ENCODE data around the gene RNASE4.

Gene RNASE4

DNA sequence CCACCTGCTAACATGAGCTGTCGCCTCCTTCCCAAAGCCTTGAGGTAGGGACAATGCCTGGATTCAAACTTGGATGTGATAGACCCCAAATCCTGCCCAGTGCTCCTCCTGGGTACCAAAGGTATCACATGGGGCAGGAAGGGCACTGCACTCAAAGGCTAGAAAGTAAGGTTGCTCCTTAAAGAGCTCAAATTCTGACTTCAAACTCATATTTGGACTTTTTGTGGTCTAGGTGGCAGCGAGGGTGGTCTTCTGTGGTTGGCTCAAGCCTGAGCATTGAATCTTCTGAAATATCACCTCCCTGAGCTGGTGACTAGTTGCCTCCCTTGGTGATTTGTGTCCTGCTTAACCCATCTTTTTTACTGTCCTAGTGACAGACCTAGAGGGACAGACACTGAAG, 8.3 kb upstream of the RNASE4 start:
- no peak for DNase-seq

DNA sequence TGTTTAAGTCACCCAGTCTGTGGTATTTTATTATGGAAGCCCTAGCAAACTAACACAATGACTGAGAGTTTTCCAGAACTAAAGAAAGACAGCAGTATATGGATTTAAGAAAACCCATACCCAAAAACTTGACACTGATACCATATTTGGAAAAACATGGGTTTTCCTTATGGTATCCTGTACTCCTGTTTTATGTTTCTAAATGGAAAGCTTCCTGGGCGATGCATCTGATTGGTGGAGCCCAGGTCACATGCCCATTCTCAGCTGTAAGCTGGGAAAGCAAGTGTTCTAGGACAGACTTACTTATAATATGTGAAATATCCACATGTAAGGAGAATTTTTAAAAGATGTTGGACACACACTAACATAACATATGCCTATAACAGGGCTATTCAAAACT, 4.5 kb upstream of the RNASE4 start:
- no peak for DNase-seq

DNA sequence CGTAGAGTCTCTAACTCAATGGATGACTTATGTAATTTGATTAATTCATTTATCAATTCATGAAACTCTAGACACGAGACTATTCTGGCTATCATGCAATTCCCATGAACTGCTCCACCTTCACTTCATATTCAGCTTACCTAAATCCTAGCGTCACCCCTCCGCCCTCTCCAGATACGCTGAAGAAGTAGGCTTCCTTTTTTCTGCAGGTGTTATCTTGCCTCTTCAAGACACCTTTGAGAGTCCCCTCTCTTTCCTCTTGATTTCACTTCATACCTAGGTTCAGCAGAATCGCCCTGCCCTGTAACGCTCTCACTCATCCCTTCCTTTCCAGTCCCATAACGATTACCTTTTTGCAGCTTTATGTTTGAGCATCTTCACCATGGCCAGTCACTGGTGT, 4.0 kb upstream of the RNASE4 start:
- no peak for DNase-seq

DNA sequence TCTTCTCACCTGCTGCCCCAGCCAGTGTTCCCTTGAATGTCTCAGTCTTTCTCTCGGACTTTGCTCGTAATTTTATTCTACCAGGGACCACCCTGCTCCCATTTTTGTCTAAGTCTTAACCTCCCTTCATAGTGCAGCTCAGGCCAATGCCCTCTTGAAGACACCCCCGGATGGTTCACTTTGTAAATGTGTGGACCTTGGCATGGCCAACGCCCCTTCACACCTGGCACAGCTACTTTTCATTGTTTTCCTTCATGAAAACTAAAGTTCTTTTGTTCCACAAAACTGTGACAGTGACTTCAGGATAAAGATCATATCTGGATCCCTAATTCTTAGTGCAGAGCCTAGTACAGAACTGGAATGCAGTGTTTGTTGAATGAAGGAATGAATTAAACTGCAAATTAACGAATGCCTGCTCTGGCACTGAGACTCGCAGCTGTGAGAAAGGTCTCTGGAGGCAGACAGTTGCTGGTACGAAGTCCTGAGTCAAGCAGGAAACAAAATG, 3.5 kb upstream of the RNASE4 start:
- DNase-seq, result no peak

DNA sequence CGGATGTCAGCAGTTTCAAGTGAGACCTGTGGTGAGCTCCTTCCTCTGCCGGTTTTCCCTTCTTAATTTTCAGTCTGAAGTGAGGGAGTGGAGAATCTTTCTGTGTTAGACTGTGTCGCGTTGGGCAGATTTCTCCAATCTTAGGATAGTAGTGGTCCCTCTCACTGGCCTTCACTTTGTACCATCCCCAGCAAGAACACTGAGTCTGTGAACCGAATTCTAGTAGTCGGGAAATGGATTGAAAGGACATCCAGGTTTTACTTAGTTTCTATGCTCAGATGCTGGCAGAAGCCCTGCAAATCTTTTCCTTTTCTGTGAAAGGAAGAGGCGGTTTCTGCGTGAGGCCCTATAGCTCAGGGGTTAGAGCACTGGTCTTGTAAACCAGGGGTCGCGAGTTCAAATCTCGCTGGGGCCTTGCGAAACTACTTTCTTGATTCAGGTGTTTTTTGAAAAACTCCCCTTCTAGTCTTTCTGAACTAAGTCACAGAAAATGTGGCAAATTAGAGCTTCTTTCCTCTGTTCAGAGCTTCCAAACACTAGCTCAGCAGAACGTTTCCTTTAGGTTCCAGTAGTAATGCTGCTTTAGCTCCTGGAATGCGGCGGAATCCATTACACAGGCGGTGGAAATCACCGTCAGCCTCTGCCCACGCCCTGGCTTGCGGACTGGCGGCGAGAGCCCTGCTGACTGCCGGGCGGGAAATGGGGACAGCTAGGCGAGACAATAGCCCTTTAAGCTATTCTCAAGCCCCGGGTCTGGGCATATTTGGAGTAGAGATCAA, 2.8 kb upstream of the RNASE4 start:
- DNase-seq, result peak in 2 of 3 experiments; percentile 51 to 82

DNA sequence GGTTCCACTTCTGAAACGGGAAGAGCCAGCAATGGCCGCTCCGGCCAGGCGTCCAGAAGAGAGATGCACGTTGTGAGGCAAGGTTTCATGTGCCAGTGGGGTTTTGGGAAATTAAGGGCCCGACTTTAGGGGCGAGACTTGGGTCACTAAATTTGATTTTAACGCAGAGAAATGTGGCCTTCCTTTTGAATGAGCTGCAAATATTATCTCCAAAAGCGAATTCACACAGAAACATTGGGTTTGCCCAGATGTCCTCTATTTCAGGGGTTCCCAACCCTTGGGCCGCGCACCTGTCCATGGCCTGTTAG, 2.3 kb upstream of the RNASE4 start:
- no peak for DNase-seq

DNA sequence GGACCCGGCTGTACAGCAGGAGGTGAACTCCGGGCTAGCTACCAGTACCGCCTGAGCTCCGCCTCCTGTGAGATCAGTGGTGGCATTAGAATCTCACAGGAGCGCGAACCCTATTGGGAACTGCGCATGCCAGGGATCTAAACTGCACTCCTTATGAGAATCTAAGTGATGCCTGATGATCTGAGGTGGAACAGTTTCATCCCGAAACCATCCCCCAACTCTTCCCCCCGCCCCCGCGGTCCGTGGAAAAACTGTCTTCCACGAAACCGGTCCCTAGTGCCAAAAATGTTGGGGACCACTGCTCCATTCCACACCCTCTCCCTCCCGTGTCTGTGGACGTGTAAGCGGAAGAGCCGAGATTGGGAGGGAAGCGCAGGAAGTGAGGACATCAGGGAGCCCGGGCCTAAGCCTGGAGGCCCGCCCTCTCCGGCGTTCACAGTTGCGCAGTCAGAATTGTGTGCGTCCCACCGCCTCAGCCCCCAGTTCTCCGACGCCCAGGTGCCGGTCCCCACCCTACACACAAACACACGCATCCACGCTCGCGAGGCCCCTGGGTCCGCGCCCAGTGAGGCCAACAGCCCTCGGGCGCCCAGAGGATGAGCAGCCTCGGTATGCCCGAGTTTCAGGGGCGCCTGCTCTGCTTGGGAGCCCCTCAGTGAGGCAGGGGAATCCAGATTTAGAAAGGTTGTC, 1.8 kb upstream of the RNASE4 start:
- DNase-seq, result peak in 1 of 3 experiments; percentile 79

DNA sequence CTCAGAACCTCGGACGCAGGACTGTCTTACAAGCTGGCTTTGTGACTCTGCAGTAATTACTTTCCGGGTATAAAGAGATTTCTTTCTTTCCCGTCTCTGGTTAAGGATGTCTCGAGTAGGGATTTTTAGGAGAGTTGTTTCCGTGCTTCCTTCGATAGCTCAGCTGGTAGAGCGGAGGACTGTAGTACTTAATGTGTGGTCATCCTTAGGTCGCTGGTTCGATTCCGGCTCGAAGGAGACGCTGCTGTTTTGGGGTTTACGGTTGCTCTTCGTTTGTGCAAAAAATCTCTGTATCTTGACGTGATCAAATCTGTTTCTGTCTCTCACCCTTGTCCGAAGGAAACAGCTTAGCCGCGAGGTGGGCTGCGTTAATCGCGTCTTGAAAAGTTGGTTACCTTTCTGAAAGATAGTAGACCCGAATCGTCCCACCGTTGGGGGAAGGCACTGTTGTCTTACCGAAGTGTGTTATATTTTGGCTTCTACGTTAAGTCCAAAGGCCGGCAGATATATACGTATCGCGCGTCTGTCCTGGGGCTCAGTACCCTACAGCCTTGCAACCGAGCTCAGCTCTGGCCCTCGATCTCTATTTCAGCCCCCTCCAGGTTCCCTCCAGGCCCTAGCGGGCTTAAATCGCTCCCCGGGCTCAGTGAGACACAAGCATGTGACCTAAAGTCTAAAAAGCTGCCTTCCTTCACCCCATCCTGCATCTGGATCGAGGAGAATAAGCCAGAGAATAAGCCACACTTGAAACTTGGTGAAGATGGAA, 1.1 kb upstream of the RNASE4 start:
- peak in 1 of 3 experiments; percentile 82 for DNase-seq

DNA sequence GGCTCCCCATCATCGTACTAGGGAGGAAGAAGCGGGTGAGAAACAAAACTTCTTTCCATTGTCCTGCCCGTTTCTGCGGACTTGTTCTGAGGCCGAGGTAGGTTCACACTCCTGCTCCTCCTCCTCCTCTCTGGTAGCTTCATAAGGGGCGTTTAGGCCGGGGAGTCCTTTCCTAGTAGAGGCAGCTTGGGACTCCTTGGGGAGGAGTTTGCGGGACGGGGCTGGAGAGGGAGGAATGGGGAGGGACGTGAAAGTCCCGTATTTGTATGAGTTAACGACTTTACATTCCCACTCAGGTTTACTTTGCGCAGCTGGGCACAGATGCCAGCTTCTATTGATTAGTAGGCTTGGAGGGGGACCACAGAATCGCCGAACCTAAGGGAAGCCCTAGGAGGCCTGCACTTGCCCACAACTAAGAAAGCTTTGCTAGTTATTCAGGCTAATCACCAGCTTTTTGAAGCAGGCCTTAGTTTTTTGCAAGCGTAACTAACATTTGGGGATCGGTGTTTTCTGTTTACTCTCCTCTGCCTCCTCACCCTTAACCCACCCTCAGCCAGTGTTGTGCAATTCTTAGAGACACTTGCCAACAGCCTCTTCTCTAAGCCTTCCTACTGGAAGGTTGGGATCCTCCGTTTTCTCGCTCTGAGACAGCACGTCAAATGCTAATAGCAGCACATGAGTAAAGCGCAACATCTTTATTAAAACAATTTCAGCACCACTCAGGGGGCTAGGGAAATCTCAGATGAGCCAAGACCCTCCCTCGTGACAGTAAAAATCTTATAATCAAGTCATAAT, 499 bp downstream of the RNASE4 start:
- no peak for DNase-seq

DNA sequence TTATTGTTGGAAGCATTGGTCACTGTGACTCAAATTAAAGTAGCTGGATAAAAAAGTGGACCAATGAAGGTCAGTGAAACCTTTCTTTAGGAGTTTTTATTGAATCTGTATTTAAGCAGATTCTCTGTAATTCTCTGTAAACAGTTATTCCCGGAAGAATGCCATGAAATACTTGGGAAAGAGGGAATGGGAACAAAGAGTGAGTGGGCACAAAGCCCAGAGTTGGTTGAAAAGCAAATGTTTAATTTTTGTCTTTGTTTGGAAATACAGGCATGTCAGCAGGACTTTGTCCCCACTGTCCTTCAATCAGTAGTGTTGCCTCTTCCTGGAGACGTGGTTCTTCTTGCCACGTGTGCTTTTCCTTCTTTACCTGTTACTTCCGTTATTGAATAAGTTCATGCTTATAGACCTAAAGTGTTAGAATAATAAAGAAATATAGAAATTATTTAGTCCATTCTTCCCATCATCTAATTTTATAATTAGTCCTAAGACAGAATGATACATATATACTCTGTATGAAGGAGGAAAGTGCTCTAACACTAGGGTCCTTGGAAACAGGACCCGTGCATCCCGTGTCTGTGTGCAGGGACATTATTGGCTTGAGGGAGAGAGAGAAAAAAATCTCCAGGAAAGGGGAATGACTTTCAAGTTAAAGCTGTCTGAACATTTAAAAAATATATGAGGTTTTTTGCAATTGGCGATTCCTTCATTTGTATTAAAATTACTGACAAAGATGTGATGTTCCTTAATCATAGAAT, 2.2 kb downstream of the RNASE4 start:
- DNase-seq, result no peak

DNA sequence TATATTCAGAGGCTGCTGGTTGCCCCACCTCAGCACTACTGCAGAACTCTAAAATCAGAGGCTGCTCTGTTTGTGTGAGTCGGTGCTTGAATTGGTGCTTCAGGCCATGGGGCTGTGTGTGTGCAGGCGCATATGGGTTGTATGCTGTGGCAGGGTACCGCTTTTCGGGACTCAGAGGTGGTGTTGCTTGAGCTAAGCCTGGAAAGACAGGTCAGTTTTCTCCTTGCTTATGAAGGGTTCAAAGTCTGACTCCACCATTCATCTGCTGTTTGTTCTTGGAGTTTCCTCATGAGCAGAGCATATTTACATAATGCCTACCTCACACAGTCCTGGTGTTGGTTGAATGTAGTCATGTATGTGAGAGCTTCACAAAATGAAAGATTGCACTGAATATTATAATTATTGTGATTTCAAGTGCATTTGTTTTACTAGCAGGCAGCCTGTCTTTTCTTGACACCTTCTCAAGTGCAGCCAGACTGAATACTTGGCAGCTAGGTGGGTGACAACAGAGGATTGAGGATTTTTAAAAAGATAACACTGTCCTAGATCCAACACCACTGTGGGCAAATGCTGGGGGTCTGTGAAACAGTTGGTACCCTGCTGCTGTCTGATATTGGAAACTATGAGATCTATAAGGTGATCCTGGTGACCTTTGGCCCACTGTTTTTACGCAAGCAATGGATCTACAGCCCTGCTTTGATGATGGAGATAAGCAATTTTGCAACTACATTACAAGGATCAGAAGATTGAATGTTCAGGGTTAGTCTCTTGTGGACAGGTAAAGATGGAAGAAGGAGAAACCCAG, 3.2 kb downstream of the RNASE4 start:
- DNase-seq, result no peak

DNA sequence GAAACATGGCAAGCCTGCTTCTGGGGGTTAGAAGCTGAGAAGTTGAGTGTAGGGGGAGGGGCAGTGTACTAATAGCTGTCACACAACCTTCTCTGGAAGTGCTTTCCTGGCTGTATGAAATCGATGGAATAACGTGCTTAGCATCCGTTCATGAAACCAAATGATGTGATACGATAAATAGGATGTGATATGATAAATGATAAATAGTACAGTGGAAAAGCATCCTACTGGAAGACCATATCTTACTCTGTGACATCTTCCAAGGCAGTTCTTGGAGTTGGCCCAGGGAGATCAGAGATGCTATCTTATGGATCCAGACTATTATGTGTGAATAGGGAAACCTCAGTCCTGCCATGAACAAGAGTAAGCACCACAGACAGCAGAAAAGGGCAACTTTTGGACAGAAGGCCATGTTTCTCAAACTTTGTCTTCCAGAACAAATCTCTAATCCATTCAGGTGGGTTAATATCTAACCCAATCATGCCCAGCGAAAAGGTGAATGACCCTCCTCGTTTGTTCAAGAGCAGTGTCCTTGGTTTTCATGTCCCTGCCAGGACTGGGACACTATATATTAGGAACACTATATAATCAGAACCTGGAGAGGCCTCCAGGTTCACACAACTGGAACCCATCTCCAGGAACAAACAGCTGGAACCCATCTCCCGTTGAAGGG, 3.9 kb downstream of the RNASE4 start, which contains the start of gene ANG:
ANG (plus strand) TSS at position 598 of the 673 bp plus-strand sequence. CDS start 4,801 bp downstream, outside the sequence.
- no peak for DNase-seq

DNA sequence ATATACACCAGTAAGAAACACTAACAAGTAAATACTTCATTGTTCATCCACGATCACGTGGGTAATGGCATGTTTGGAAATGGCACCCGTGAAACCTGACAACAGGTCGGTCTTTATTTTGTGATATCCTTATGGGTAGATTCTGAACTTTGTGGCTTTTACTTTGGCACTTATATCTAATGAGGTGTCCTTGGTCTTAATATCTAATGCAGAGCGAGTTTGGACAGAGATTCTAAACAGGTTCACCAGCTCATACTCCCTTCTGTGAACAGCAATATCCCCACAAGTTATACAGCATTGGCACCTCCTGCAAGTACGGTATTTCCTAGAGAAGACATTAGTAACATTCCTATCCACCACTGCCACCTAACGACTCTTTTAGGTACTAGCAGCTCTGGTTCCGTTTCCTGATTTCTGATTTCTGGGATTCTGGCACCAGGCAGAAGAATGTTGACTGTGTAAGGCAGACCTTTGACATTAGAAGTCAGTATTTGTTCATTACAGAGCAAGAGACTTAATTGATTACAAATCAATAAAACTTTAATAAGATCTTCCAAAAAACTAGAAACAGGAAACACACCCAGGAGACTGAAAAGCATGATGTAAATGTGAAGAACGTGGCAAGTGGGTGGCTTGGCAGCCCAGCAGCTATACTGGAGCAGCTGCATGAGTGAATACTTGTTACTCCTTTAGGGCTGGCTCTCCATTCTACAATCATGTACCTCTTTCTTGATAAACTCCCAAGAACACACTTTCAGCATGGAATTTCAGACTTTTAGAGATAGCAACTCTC, 6.7 kb downstream of the RNASE4 start:
- peak; percentile 36 to 78 (median 51) for DNase-seq

DNA sequence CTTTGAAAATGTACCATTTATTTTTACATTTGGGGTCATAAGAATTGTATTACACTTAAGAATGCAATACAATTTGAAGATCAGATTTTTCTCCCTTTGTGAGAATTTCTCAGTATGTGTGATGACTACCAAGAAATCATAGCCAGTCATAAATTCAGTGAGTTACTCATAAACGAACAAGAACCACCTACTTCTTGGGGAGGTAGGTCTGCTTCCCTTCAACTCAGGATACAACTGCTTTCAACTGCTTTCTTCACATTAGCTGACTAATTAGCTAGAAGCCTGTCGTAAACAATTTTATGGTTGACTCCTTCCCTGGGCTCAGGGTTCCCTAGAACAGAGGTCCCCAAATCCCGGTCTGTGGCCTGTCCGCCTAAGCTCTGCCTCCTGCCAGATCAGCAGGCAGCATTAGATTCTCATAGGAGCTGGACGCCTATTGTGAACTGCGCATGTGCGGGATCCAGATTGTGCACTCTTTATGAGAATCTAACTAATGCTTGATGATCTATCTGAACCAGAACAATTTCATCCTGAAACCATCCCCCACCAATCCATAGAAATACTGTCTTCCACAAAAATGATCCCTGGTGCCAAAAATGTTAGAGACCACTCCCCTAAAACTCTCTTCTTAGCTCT, 7.9 kb downstream of the RNASE4 start:
- no peak for DNase-seq

DNA sequence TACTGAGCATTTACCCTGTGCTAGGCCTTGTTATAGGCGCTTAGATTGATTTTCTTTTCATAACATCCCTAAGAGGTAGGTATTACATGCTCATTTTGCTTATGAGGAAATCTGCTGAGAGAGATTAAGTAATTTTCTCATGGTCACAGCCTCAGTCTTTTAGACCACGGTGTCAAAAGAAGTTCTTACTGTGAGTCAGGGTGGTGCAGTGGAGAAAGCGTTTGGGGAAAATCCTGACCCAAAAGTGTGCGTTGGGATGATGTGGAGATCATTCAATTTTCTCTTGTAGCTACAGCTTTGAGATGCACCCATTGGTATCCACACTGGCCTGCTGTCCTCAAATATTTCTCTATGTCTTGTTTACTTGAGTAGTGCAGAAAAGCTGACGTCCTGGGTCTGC, 12.4 kb downstream of the RNASE4 start:
- DNase-seq, result no peak

DNA sequence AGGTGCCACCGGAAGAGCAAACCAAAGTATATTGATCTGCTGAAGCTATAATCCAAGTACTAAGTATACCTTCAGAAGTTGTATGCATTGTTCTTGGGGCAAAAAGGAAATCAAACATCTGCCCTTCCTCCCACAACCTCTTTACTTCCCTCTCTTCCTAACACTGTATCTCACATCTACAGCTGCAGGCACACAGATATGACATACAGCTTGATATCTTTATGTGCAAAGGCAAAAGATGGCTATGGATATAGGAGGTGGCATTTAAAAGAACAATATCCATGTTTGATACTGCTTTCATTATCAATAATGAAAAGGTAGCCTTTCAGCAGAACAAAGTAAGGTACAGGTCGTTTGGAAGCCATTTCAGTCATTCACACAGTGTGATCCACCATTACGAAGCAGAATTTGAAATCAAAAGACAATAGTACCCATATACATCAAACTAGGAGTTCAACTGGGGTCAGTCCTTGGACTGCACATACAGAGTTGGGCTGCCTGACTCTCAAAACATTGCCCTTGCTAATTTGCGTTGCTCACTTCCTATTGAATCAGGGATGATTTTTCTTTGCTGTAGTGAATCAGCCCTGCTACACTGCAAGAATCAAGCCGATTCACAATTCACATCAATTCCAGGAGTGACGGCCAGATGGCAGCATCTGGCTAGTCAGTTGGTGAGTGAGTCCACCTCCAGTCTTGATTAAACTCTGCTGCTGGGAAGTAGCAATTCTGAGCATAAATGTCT, 13.1 kb downstream of the RNASE4 start:
- DNase-seq, result peak; percentile 30 to 68 (median 43)

DNA sequence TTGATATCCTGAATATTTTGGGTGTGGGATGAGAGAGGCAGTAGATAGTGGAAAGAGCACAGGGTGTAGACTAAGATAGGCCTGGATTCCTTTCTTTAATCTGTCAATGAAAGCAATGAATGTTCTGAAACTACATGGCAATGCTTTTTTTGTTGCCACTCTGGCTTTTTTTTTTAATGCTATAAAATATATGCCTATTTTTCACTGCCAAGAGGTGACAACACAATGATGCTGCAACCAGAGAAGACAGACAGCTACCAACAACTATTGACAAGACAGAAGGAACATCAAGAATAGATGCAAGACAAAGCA, 13.6 kb downstream of the RNASE4 start:
- DNase-seq, result no peak

DNA sequence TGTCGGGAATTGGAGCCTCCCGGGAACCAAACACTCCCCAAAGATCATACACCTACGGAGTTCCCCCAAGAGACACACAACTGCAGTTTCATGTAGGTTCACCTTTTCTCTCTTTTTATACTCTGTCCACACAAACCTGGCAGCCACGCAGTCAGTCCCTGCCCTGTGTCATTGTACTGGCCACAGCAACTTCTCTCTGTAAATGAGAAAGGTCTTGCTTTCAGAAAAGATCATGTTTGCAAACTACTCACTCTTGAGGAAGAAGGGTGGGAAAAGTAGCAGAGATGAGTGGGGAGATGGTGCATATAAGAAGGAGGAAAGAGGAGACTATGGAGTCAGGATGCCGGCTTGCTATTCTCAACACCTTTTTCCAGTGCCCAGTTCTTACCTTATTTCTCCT, 14.6 kb downstream of the RNASE4 start:
- no peak for DNase-seq

DNA sequence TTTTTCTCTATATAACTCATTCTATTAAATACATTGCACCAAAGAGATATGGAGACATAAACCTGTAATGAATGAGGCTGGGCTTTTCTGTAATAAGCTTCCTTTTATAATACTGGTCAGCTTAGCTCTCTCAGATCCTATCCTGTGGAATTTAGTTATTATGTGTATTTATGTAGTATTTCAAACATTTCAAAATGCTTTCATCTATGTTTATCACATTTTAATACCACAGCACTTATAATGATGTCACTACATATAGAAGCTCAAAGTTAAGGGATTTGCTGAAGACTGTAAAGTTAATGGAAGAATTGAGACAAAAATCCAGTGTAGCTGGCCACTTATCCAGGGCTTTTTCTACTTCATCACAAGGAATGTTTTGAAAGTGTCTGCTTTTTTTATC, 15.6 kb downstream of the RNASE4 start:
- no peak for DNase-seq

Measured in NCI-H1417 (cell line).